C4-2B (cell line): ENCODE measurements around the gene HES7.
"Not testable (repeated sequence)": the region's sequence is repeated elsewhere in the genome, so short reads cannot be mapped to it uniquely, and the experiment has no call there.

ENCODE experiments used
- H3K27ac ChIP-seq: fragments of 450-650 bp; 2 replicates; pipeline ENCODE4 v1.5.1; 2017
- ZFX ChIP-seq: fragments of 450-650 bp; IDR thresholded peaks from 2 replicates; pipeline ENCODE4 v1.6.1; 2017
- TF ChIP-seq, protein P1 (sequence below): fragments of 450-650 bp; conservative IDR thresholded peaks from 2 replicates; pipeline ENCODE4 v1.5.1; 2017; ENCODE audit warnings: mild to moderate bottlenecking

The HES7 gene

DNA sequence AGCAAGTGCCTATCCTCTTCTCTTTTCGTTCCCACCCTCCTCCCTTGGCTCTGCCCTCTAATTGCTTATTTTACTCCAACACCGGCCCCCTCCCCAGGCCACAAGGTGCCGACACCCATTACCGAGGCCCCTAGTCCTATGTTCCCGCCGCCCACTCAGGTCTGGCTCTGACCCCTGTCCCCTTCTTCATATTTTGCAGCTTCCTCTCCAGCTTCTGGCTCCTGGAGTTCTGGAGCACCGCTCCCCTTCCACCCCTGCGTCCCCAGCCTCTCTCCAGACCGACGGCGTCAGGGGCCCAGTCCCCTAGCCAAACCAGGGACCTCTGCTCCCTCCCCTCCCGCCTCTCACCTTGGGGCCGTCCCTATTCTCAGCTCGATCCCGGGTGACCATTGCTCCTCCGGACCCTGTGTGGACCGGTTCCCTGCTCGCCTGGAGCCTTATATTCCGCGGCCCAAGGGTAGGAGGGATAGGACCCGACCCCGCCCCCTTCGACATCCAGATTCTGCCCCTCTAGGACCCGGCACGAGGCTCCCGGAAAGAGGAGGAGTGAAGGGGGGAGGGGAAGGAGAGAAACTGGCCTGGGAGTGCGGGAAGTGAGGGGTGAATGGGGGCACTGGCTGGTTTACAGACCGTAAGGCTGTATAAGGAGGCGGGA lies at the start of gene HES7:
HES7 (minus strand) TSS at position 412 of the 655 bp plus-strand sequence; CDS start at position 390, 22 bp downstream.
- no peak within 1 kb of the TSS for H3K27ac ChIP-seq
- TF ChIP-seq ZFX: no peak
- TF ChIP-seq, protein P1, sequence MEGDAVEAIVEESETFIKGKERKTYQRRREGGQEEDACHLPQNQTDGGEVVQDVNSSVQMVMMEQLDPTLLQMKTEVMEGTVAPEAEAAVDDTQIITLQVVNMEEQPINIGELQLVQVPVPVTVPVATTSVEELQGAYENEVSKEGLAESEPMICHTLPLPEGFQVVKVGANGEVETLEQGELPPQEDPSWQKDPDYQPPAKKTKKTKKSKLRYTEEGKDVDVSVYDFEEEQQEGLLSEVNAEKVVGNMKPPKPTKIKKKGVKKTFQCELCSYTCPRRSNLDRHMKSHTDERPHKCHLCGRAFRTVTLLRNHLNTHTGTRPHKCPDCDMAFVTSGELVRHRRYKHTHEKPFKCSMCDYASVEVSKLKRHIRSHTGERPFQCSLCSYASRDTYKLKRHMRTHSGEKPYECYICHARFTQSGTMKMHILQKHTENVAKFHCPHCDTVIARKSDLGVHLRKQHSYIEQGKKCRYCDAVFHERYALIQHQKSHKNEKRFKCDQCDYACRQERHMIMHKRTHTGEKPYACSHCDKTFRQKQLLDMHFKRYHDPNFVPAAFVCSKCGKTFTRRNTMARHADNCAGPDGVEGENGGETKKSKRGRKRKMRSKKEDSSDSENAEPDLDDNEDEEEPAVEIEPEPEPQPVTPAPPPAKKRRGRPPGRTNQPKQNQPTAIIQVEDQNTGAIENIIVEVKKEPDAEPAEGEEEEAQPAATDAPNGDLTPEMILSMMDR: no peak

- TF ChIP-seq ZFX: no peak
- TF ChIP-seq, protein P1: no peak
- H3K27ac ChIP-seq: peak overlapping the region; percentile 88; the same call in 1 of the 2 replicates
Observed at GRCh38 chr17:8173056-8173870, 49.4 kb upstream of the HES7 start.

GRCh38 chr17:8170186-8170585 lies 46.3 kb upstream of the HES7 start:
- H3K27ac ChIP-seq: not testable (repeated sequence)

DNA sequence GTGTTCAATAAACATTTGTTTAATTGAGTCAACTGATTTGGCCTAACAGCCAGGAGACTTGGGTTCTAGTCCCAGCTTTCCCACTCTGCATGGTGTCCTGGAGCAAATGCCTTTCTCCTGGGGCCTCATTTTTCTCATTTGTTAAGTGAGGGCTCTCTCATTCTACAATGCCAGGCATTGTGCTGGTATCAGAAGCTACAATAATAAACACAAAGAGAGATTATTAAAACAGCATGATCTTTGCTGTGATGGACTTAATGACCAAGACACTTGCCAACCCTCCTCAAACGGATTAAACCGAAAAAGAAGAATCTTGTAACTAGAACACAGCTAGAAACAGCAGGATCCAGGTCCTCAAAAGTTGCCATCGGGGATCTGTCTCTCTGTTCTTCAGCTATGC lies 43.6 kb upstream of the HES7 start:
- H3K27ac ChIP-seq: no peak overlapping the region
- no peak for TF ChIP-seq ZFX
- TF ChIP-seq, protein P1: no peak

- TF ChIP-seq ZFX: no peak
- TF ChIP-seq, protein P1: no peak
- H3K27ac ChIP-seq: no peak overlapping the region
Observed at GRCh38 chr17:8166731-8167130, 42.8 kb upstream of the HES7 start.

- TF ChIP-seq, protein P1: no peak
- no peak for TF ChIP-seq ZFX
- no peak overlapping the region for H3K27ac ChIP-seq
Observed at GRCh38 chr17:8164815-8165131, 40.9 kb upstream of the HES7 start.

DNA sequence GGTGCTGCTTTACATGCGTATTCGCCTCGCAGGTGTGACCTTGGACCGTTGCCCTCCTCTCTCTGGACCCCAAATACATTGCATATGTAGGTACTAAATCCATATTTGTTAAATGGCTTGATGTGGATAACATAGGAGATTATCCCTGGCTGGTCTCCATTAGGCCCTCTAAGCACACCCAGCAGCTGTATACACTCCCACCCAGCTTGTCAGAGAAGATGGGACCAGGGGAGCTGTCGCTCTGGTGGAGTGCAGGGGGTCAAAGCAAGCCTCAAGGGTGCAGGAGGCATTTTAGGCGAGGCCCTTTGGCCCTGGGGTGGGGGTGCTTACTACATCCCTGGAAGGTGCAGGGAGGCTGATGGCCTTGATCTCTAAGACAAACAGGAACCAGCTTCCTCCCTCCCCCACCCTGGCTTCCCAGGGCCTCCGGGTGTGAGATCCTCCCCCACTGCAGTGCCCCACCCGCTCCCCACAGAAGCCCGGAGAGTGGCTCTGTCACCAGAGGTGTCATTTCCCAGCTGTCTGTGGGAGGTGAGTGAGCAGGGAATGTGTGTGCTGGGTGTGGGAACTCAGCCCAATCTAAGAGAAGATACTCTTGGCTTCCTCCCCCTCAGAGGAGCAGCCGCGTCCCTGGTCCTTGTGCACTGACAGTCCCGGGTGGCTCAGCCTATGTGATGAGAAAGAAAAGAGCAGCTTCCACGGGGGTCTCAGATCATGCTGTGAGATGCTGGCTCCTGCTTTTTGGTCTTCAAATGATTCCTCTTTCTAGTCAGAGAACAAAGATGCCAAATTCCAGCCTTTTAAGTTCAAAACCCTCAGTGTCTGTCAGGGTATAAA lies 40.3 kb upstream of the HES7 start:
- peak overlapping the region; percentile 99 for H3K27ac ChIP-seq
- TF ChIP-seq ZFX: no peak
- TF ChIP-seq, protein P1: no peak
